Ovary (tissue), 3 donors: ENCODE data around the gene DHX8.

ENCODE experiments used
- POLR2A ChIP-seq: fragments of 450-650 bp; IDR thresholded peaks from one replicate; pipeline ENCODE4 v1.6.1; 2017; ENCODE audit warnings: antibody characterized with exemption, mild to moderate bottlenecking, moderate library complexity
- TF ChIP-seq, protein P1 (sequence below), 3 donors: fragments of 450-650 bp in 2 of 3; fragments of 200-600 bp in 1 of 3; IDR thresholded peaks; one replicate each; pipeline versions ENCODE4 v1.5.1 to v1.8.0; 2016 to 2022; ENCODE audit warnings: antibody characterized with exemption in 3 of 3, mild to moderate bottlenecking in 1 of 3
- donor health status: DM: no; HTN: no; CAD: no.

GRCh38 chr17:43536236-43536992, 52.6 kb downstream of the DHX8 start:
- TF ChIP-seq, protein P1, sequence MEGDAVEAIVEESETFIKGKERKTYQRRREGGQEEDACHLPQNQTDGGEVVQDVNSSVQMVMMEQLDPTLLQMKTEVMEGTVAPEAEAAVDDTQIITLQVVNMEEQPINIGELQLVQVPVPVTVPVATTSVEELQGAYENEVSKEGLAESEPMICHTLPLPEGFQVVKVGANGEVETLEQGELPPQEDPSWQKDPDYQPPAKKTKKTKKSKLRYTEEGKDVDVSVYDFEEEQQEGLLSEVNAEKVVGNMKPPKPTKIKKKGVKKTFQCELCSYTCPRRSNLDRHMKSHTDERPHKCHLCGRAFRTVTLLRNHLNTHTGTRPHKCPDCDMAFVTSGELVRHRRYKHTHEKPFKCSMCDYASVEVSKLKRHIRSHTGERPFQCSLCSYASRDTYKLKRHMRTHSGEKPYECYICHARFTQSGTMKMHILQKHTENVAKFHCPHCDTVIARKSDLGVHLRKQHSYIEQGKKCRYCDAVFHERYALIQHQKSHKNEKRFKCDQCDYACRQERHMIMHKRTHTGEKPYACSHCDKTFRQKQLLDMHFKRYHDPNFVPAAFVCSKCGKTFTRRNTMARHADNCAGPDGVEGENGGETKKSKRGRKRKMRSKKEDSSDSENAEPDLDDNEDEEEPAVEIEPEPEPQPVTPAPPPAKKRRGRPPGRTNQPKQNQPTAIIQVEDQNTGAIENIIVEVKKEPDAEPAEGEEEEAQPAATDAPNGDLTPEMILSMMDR (IDR thresholded peaks at IDR 0.05): no peak
- no peak for TF ChIP-seq POLR2A
